HepG2 (cell line): ENCODE data around the gene AMHR2. TPM values are rescaled to one million over a fixed set of nuclear protein-coding genes. Genes with fewer than 3 reads are reported as not detected.

ENCODE experiments used
- ARID2 ChIP-seq: sonication (generic); formaldehyde crosslinking; IDR thresholded peaks from 2 replicates; pipeline ENCODE4 v1.8.1; 2022; ENCODE audit warnings: mild to moderate bottlenecking, missing genetic modification reagents, borderline replicate concordance
- ARID5B ChIP-seq: IDR thresholded peaks from 2 replicates; pipeline ENCODE4 v1.4.0; 2020; ENCODE audit warnings: mild to moderate bottlenecking, missing genetic modification reagents
- HNRNPL ChIP-seq: fragments of 200-400 bp; formaldehyde crosslinking; IDR thresholded peaks from 2 replicates; pipeline ENCODE4 v1.6.1; 2017; ENCODE audit warnings: mild to moderate bottlenecking, low read depth, low read length
- NAIF1 ChIP-seq: sonication (generic); formaldehyde crosslinking; IDR thresholded peaks from 2 replicates; pipeline ENCODE4 v1.5.0; 2020; ENCODE audit warnings: mild to moderate bottlenecking, missing genetic modification reagents, borderline replicate concordance
- PLRG1 ChIP-seq: fragments of 450-650 bp; conservative IDR thresholded peaks from 2 replicates; pipeline ENCODE4 v1.6.1; 2016
- RAD51 ChIP-seq: fragments of 450-650 bp; IDR thresholded peaks from 2 replicates; pipeline ENCODE4 v1.6.1; 2016; ENCODE audit warnings: borderline replicate concordance
- REXO4 ChIP-seq: sonication (generic); formaldehyde crosslinking; IDR thresholded peaks from 2 replicates; pipeline ENCODE4 v1.8.0; 2022; ENCODE audit warnings: missing genetic modification reagents, mild to moderate bottlenecking, borderline replicate concordance
- TFE3 ChIP-seq: IDR thresholded peaks from 2 replicates; pipeline ENCODE4 v1.6.1; 2016
- ZBTB21 ChIP-seq: sonication (generic); formaldehyde crosslinking; IDR thresholded peaks from 2 replicates; pipeline ENCODE4 v1.4.0; 2020; ENCODE audit warnings: missing genetic modification reagents
- ZBTB40 ChIP-seq, 2 experiments: fragments of 450-650 bp in 1 of 2; sonication (generic) in 1 of 2; formaldehyde crosslinking in 1 of 2; IDR thresholded peaks; 2 replicates each; pipeline versions ENCODE4 v1.6.1 to v1.8.0; 2016 to 2022; ENCODE audit warnings: antibody characterized with exemption in 1 of 2, mild to moderate bottlenecking in 1 of 2, missing genetic modification reagents in 1 of 2
- ZMYM4 ChIP-seq: sonication (generic); formaldehyde crosslinking; IDR thresholded peaks from 2 replicates; pipeline ENCODE4 v1.8.1; 2023; ENCODE audit warnings: mild to moderate bottlenecking, missing genetic modification reagents
- ZNF34 ChIP-seq: sonication (generic); formaldehyde crosslinking; IDR thresholded peaks from 2 replicates; pipeline ENCODE4 v1.4.0; 2020; ENCODE audit warnings: mild to moderate bottlenecking, missing genetic modification reagents, borderline replicate concordance
- ZNF382 ChIP-seq: sonication (generic); formaldehyde crosslinking; IDR thresholded peaks from 2 replicates; pipeline ENCODE4 v1.5.0; 2020; ENCODE audit warnings: missing genetic modification reagents, mild to moderate bottlenecking, borderline replicate concordance
- ZNF761 ChIP-seq: sonication (generic); formaldehyde crosslinking; conservative IDR thresholded peaks from 2 replicates; pipeline ENCODE4 v1.4.0; 2020; ENCODE audit warnings: mild to moderate bottlenecking, missing genetic modification reagents
- polyA plus RNA-seq, 8 experiments: library from polyadenylated mRNA; depleted of rRNA in 3 of 8; stranded (reverse) in 7 of 8; unstranded in 1 of 8; fragments of >200 nt; fragmentation: Illumina TruSeq in 4 of 8; extraction: Trizol in 4 of 8; gene quantifications; 2 replicates each; pipeline versions ENCODE4 v1.2.1 to v1.2.3, GENCODE V29; 2011 to 2016; ENCODE audit warnings: low read depth in 4 of 8, missing spikeins in 1 of 8, mixed read lengths in 1 of 8; ENCODE audit not compliant: insufficient read depth in 1 of 8
- total RNA-seq, 5 experiments: library from RNA; depleted of rRNA; stranded (reverse); fragments of >200 nt; fragmentation: Illumina TruSeq; extraction: Trizol; gene quantifications; 2 replicates each; pipeline ENCODE4 v1.2.3, GENCODE V29; 2016; ENCODE audit warnings: low read depth in 1 of 5

Gene AMHR2
- total and polyA plus RNA-seq, 2 of the 13 experiments (the other 11 are each of a cell fraction or from before 2014, with no cell fraction given), result 0.24 to 0.58 TPM

- TF ChIP-seq ZNF382 (CRISPR knock-in tag), result no peak
- TF ChIP-seq ZMYM4 (CRISPR knock-in tag), result 0 out of 2 replicates have a peak, but pooled peaks have one; percentile 17
- no peak for TF ChIP-seq NAIF1 (CRISPR knock-in tag)
- TF ChIP-seq TFE3, result no peak; the same call in 1 of the 2 replicates
- TF ChIP-seq HNRNPL, result no peak
- no peak for TF ChIP-seq RAD51
- no peak for TF ChIP-seq REXO4 (CRISPR knock-in tag)
- TF ChIP-seq ZNF761 (CRISPR knock-in tag), result no peak
- peak; percentile 9; the same call in 1 of the 2 replicates for TF ChIP-seq ARID2
- peak; percentile 42; the same call in 1 of the 2 replicates for TF ChIP-seq ARID5B (CRISPR knock-in tag)
- TF ChIP-seq ZNF34, result no peak
- no peak for TF ChIP-seq ZBTB21 (CRISPR knock-in tag)
- no peak for TF ChIP-seq ZBTB40 (IDR thresholded peaks at IDR 0.05)
- TF ChIP-seq ZBTB40 (CRISPR knock-in tag; IDR thresholded peaks at IDR 0.05), result no peak
- TF ChIP-seq PLRG1, result no peak
Measured at GRCh38 chr12:53441040-53441833, 17.6 kb downstream of the AMHR2 start, which contains the start of gene PRR13 (continued).
